Measurements from ENCODE around the gene MKI67.

Gene MKI67

DNA sequence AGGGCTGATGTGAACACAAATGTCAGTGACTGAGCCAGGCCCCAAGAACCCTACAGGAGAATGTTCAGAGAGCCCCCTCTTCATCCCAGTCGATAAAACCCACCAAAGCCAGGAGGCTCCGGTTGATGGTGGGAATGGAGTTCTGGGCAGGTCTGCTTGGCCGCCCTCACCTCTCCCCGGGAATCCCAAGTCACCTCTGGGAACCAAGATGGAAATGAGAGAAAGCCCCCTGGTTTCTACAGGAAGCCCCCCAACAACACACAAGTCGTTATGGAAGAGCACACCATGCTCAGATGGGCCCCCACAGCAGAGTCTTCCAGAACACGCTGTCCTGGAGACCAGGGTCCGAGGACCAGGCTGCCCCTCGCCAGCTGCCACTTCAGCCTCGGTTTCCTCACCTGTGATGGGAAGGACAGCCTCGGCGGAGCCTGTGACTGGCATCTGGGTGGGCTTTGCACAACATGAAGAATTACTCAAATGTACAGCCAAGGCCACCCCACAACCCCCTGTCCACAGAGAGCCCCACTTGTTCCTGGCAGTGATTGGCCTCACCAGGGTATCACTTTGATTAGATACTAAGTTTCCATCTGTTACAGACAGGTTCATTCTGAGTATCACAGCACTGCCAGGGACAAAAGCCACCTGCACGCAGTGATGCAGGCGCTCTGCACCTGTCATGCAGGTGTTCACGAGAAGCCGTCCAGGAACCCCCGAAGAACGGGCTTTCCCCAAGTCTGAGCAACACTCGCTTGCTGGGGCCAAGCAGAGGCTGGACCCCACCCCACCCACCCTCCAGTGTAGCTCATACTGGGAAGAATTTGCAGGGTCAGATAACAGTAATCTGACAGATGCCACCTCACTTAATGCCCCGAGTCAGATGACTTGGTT, 57.6 kb downstream of the MKI67 start:
- H3K4me3 ChIP-seq (ENCODE audit: low read depth, low read length): no peak overlapping the region
- TF ChIP-seq MYC (IDR thresholded peaks at IDR 0.05; ENCODE audit: low read depth, low read length): no peak
- DNase-seq (ENCODE audit: low read depth): no peak

GRCh38 chr10:128067691-128068397, 58.4 kb downstream of the MKI67 start:
- no peak for DNase-seq (ENCODE audit: low read depth)
- H3K4me3 ChIP-seq (ENCODE audit: low read depth, low read length): no peak overlapping the region
- TF ChIP-seq MAX (IDR thresholded peaks at IDR 0.05; ENCODE audit: low read depth, low read length) (no peak), MYC (IDR thresholded peaks at IDR 0.05; ENCODE audit: low read depth, low read length) (no peak), CTCF (IDR thresholded peaks at IDR 0.05; ENCODE audit: low read depth, low read length) (no peak), POLR2A (IDR thresholded peaks at IDR 0.05; ENCODE audit: extremely low read depth, insufficient read length) (no peak)

- TF ChIP-seq MAX (IDR thresholded peaks at IDR 0.05; ENCODE audit: low read depth, low read length) (peak; percentile 76), CTCF (IDR thresholded peaks at IDR 0.05; ENCODE audit: low read depth, low read length) (no peak), POLR2A (IDR thresholded peaks at IDR 0.05; ENCODE audit: extremely low read depth, insufficient read length) (no peak), MYC (IDR thresholded peaks at IDR 0.05; ENCODE audit: low read depth, low read length) (no peak)
- H3K4me3 ChIP-seq (ENCODE audit: low read depth, low read length): no peak overlapping the region
- no peak for DNase-seq (ENCODE audit: low read depth)
These were observed 59.3 kb downstream of the MKI67 start for GRCh38 chr10:128066870-128067382.

DNA sequence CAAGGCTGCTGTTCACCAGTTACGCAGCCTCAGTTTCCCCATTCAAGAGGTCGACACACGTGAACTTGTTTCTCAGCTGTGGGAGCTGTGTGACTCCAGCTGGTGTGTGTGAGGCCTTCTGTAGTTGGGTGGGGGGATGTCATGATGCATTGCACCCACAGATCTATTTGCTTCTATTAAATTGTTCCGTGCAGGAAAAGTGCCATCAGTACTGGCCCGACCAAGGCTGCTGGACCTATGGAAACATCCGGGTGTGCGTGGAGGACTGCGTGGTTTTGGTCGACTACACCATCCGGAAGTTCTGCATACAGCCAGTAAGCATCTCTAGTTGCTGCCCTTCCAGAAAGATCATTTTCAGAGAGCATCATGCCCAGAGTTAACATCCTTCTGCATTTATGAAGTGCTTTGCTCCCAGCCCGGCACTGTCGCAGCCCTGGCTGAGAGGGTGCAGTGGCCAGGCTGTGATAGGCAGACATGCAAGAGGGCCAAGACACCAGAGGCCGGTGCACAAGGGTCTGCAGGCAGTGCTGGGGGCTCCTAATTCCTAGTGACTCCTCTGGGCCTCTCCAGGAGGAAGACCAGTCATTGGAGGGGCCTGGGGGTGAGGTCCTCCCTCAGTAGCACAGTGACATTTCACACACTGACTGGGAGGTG, 60.2 kb downstream of the MKI67 start:
- H3K4me3 ChIP-seq (ENCODE audit: low read depth, low read length): no peak overlapping the region
- TF ChIP-seq POLR2A (IDR thresholded peaks at IDR 0.05; ENCODE audit: extremely low read depth, insufficient read length) (no peak), CTCF (IDR thresholded peaks at IDR 0.05; ENCODE audit: low read depth, low read length) (no peak), MAX (IDR thresholded peaks at IDR 0.05; ENCODE audit: low read depth, low read length) (no peak), MYC (IDR thresholded peaks at IDR 0.05; ENCODE audit: low read depth, low read length) (no peak)
- no peak for DNase-seq (ENCODE audit: low read depth)

- TF ChIP-seq CTCF (IDR thresholded peaks at IDR 0.05; ENCODE audit: low read depth, low read length) (no peak), MAX (IDR thresholded peaks at IDR 0.05; ENCODE audit: low read depth, low read length) (no peak), POLR2A (IDR thresholded peaks at IDR 0.05; ENCODE audit: extremely low read depth, insufficient read length) (no peak), MYC (IDR thresholded peaks at IDR 0.05; ENCODE audit: low read depth, low read length) (no peak; the same call in 1 of the 2 replicates)
- DNase-seq (ENCODE audit: low read depth): no peak
- peak overlapping the region; percentile 33 for H3K4me3 ChIP-seq (ENCODE audit: low read depth, low read length)
These were observed 61.1 kb downstream of the MKI67 start for GRCh38 chr10:128064970-128065580.
